OCI-LY3 (cell line): ENCODE measurements around the gene DHX40.

ENCODE experiments used
- EZH2phosphoT487 ChIP-seq: fragments of 200-600 bp; shearing (Covaris generic); IDR thresholded peaks from 2 replicates; pipeline ENCODE4 v1.6.1; 2018; ENCODE audit warnings: antibody characterized with exemption, mixed run types, low read depth
- TF ChIP-seq, protein P1 (sequence below): fragments of 200-600, 300-600 bp; sonication (generic); IDR thresholded peaks from 2 replicates; pipeline ENCODE4 v1.5.1; 2014; ENCODE audit warnings: antibody characterized with exemption, low read length, low read depth

DNA sequence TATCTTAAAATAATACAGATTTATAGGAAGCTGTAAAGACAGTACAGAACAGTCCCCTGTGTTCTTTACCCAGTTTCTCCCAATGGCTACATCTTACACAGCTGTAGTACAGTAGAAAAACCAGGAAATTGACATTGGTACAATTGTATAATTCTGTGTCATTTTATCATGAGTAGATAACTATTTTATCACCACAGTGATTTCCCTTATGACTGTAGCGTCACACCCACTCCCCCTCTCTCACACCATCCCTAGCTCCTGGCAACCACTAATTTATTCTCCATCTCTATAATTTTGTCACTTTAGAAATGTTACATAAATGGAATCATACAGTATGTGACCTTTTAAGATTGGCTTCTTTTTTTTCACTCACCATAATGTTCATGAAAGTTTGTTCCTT, 85.2 kb downstream of the DHX40 start:
- TF ChIP-seq, protein P1, sequence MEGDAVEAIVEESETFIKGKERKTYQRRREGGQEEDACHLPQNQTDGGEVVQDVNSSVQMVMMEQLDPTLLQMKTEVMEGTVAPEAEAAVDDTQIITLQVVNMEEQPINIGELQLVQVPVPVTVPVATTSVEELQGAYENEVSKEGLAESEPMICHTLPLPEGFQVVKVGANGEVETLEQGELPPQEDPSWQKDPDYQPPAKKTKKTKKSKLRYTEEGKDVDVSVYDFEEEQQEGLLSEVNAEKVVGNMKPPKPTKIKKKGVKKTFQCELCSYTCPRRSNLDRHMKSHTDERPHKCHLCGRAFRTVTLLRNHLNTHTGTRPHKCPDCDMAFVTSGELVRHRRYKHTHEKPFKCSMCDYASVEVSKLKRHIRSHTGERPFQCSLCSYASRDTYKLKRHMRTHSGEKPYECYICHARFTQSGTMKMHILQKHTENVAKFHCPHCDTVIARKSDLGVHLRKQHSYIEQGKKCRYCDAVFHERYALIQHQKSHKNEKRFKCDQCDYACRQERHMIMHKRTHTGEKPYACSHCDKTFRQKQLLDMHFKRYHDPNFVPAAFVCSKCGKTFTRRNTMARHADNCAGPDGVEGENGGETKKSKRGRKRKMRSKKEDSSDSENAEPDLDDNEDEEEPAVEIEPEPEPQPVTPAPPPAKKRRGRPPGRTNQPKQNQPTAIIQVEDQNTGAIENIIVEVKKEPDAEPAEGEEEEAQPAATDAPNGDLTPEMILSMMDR: no peak
- TF ChIP-seq EZH2phosphoT487: no peak
